ENCODE results near the gene CYTH2. TPM values are rescaled to one million over a fixed set of nuclear protein-coding genes. Genes with fewer than 3 reads are reported as not detected.
A peak's percentile ranks its signal among the peaks of the same experiment; 100 is the strongest.

Gene CYTH2
- total and polyA plus RNA-seq, 9 of the 15 experiments (the other 6 are each of a cell fraction or from before 2014, with no cell fraction given), result 1.8 to 45.2 (median 23.8) TPM

DNA sequence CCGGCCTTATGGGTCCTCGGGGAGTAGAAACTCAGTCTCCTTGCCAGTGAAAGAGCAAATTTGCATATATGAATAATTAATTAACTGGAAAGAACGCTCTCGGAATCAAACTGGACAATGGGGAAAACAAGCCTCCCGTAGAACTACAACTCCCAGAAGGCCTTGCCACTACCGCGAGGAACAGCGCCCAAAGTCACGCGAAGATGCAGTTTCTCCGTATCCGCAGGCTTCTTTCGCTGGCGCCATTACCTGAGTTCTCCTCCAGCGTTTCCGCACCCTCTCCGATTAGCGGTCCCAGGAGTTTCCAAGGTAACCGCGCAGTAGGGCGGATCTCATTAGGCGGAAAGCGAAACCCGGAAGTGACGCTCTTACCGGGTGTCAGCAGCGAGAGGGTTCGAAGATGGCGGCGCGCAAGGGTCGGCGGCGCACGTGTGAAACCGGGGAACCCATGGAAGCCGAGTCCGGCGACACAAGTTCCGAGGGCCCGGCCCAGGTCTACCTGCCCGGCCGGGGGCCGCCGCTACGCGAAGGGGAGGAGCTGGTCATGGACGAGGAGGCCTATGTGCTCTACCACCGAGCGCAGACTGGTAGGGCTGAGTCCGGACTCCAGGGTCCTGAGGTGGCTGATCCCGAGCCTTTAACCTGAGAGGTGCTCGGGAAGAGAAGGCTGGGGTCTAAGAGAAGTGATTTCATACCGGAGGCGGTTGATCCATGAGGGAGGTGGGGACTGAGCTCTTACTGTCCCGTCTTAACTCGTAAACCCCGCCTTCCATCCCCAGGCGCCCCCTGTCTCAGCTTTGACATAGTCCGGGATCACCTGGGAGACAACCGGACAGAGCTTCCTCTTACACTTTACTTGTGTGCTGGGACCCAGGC lies 23.3 kb upstream of the CYTH2 start, which contains the start of gene GRWD1 (continued):
- TF ChIP-seq ZNF140 (CRISPR knock-in tag; IDR thresholded peaks at IDR 0.05) (no peak), STAT5B (CRISPR knock-in tag; IDR thresholded peaks at IDR 0.05) (no peak), HMG20A (CRISPR knock-in tag; conservative IDR thresholded peaks at IDR 0.05) (no peak), SMARCC2 (IDR thresholded peaks at IDR 0.05; ENCODE audit: low read depth) (no peak), MECOM (CRISPR knock-in tag; IDR thresholded peaks at IDR 0.05) (no peak), CBX1 (IDR thresholded peaks at IDR 0.05; ENCODE audit: low read depth) (no peak), ETV6 (IDR thresholded peaks at IDR 0.05; ENCODE audit: borderline replicate concordance in 1 of 2, low read depth in 2 of 2, low read length in 1 of 2) (no peak), ETV6 (CRISPR knock-in tag; IDR thresholded peaks at IDR 0.05; ENCODE audit: borderline replicate concordance) (no peak), E2F3 (CRISPR knock-in tag; IDR thresholded peaks at IDR 0.05) (no peak), BRCA1 (IDR thresholded peaks at IDR 0.05) (no peak), BRCA1 (CRISPR knock-in tag; IDR thresholded peaks at IDR 0.05) (no peak)
- TF ChIP-seq, protein P1, sequence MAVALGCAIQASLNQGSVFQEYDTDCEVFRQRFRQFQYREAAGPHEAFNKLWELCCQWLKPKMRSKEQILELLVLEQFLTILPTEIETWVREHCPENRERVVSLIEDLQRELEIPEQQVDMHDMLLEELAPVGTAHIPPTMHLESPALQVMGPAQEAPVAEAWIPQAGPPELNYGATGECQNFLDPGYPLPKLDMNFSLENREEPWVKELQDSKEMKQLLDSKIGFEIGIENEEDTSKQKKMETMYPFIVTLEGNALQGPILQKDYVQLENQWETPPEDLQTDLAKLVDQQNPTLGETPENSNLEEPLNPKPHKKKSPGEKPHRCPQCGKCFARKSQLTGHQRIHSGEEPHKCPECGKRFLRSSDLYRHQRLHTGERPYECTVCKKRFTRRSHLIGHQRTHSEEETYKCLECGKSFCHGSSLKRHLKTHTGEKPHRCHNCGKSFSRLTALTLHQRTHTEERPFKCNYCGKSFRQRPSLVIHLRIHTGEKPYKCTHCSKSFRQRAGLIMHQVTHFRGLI (CRISPR knock-in tag; IDR thresholded peaks at IDR 0.05), result no peak
- TF ChIP-seq, protein P2, sequence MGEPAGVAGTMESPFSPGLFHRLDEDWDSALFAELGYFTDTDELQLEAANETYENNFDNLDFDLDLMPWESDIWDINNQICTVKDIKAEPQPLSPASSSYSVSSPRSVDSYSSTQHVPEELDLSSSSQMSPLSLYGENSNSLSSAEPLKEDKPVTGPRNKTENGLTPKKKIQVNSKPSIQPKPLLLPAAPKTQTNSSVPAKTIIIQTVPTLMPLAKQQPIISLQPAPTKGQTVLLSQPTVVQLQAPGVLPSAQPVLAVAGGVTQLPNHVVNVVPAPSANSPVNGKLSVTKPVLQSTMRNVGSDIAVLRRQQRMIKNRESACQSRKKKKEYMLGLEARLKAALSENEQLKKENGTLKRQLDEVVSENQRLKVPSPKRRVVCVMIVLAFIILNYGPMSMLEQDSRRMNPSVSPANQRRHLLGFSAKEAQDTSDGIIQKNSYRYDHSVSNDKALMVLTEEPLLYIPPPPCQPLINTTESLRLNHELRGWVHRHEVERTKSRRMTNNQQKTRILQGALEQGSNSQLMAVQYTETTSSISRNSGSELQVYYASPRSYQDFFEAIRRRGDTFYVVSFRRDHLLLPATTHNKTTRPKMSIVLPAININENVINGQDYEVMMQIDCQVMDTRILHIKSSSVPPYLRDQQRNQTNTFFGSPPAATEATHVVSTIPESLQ (CRISPR knock-in tag; IDR thresholded peaks at IDR 0.05), result peak; percentile 73; the same call in 1 of the 2 replicates
- TF ChIP-seq, protein P3, sequence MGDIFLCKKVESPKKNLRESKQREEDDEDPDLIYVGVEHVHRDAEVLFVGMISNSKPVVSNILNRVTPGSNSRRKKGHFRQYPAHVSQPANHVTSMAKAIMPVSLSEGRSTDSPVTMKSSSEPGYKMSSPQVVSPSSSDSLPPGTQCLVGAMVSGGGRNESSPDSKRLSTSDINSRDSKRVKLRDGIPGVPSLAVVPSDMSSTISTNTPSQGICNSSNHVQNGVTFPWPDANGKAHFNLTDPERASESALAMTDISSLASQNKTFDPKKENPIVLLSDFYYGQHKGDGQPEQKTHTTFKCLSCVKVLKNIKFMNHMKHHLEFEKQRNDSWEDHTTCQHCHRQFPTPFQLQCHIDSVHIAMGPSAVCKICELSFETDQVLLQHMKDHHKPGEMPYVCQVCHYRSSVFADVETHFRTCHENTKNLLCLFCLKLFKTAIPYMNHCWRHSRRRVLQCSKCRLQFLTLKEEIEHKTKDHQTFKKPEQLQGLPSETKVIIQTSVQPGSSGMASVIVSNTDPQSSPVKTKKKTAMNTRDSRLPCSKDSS (IDR thresholded peaks at IDR 0.05; ENCODE audit: low read depth, partially characterized antibody), result no peak

Measured in K562 (cell line).